ENCODE measurements around the gene KCTD6.

The KCTD6 gene

GRCh38 chr3:58495101-58495500 is 3.2 kb downstream of the KCTD6 start:
- DNase-seq (ENCODE audit: low read depth in 1 of 2, low spot score in 1 of 2): no peak

GRCh38 chr3:58496206-58496857 is 4.4 kb downstream of the KCTD6 start:
- Histone ChIP-seq H3K27ac (replicated peaks) (no peak overlapping the region), H3K27me3 (ENCODE audit: insufficient read depth, poor library complexity, severe bottlenecking) (no peaks in the 10 kb centered on the region), H3K4me3 (replicated peaks; ENCODE audit: insufficient read depth, low read length) (no peak overlapping the region)
- no peak for TF ChIP-seq GABPA (IDR thresholded peaks at IDR 0.05; ENCODE audit: low read depth)
- TF ChIP-seq CTCF (IDR thresholded peaks at IDR 0.05; ENCODE audit: insufficient read depth, low read length): no peak
- TF ChIP-seq POLR2AphosphoS5 (IDR thresholded peaks at IDR 0.05; ENCODE audit: low read depth): no peak
- no peak for TF ChIP-seq SPI1 (IDR thresholded peaks at IDR 0.05; ENCODE audit: borderline replicate concordance, low read depth)
- TF ChIP-seq REST (IDR thresholded peaks at IDR 0.05; ENCODE audit: insufficient replicate concordance, low read depth): no peak
- no peak for DNase-seq (ENCODE audit: low read depth in 1 of 2, low spot score in 1 of 2)

More at GRCh38 chr3:58495101-58495500, 3.2 kb downstream of the KCTD6 start:
- Histone ChIP-seq H3K27ac (replicated peaks) (no peak overlapping the region), H3K4me3 (replicated peaks; ENCODE audit: insufficient read depth, low read length) (no peak overlapping the region), H3K27me3 (ENCODE audit: insufficient read depth, poor library complexity, severe bottlenecking) (no peaks in the 10 kb centered on the region)
- TF ChIP-seq REST (IDR thresholded peaks at IDR 0.05; ENCODE audit: insufficient replicate concordance, low read depth) (no peak), GABPA (IDR thresholded peaks at IDR 0.05; ENCODE audit: low read depth) (no peak), SPI1 (IDR thresholded peaks at IDR 0.05; ENCODE audit: borderline replicate concordance, low read depth) (no peak), POLR2AphosphoS5 (IDR thresholded peaks at IDR 0.05; ENCODE audit: low read depth) (no peak), CTCF (IDR thresholded peaks at IDR 0.05; ENCODE audit: insufficient read depth, low read length) (no peak)

- Histone ChIP-seq H3K27ac (replicated peaks) (no peak overlapping the region), H3K4me3 (replicated peaks; ENCODE audit: insufficient read depth, low read length) (no peak overlapping the region), H3K27me3 (ENCODE audit: insufficient read depth, poor library complexity, severe bottlenecking) (no peaks in the 10 kb centered on the region)
- TF ChIP-seq CTCF (IDR thresholded peaks at IDR 0.05; ENCODE audit: insufficient read depth, low read length) (no peak), GABPA (IDR thresholded peaks at IDR 0.05; ENCODE audit: low read depth) (no peak), POLR2AphosphoS5 (IDR thresholded peaks at IDR 0.05; ENCODE audit: low read depth) (no peak), SPI1 (IDR thresholded peaks at IDR 0.05; ENCODE audit: borderline replicate concordance, low read depth) (no peak), REST (IDR thresholded peaks at IDR 0.05; ENCODE audit: insufficient replicate concordance, low read depth) (no peak)
- DNase-seq (ENCODE audit: low read depth in 1 of 2, low spot score in 1 of 2): no peak
Measured at GRCh38 chr3:58497097-58497496, 5.2 kb downstream of the KCTD6 start.

Measured in HL-60 (cell line).